Neural cell (in vitro differentiated cells): Measurements from ENCODE around the gene MYL7. TPM values are rescaled to one million over a fixed set of nuclear protein-coding genes. Genes with fewer than 3 reads are reported as not detected.

Experiments
- H2AFZ ChIP-seq: fragments of 200-600, 300-800 bp; sonication (generic), shearing (Covaris generic); 2 replicates; pipeline ENCODE4 v1.6.0; 2014; ENCODE audit warnings: low read depth, mild to moderate bottlenecking, antibody characterized with exemption, low read length, moderate library complexity
- H3F3A ChIP-seq: fragments of 200-600 bp; shearing (Covaris generic); 2 replicates; pipeline ENCODE4 v1.6.1; 2016; ENCODE audit warnings: mild to moderate bottlenecking, moderate library complexity, mixed read lengths, antibody characterized with exemption, low read length; ENCODE audit not compliant: insufficient read depth, poor library complexity, severe bottlenecking
- H3K27ac ChIP-seq: fragments of 200-600, 300-800 bp; sonication (generic), shearing (Covaris generic); 2 replicates; pipeline ENCODE4 v1.5.1; 2014; ENCODE audit warnings: mild to moderate bottlenecking, low read length, moderate library complexity
- H3K27me3 ChIP-seq: fragments of 300-800, 200-600 bp; sonication (generic), shearing (Covaris generic); 2 replicates; pipeline ENCODE4 v1.6.0; 2014; ENCODE audit warnings: mild to moderate bottlenecking, low read depth, low read length, moderate library complexity; ENCODE audit not compliant: insufficient read depth
- H3K36me3 ChIP-seq: fragments of 300-800, 200-600 bp; sonication (generic), shearing (Covaris generic); 2 replicates; pipeline ENCODE4 v1.5.1; 2014; ENCODE audit warnings: mild to moderate bottlenecking, antibody characterized with exemption, low read length, moderate library complexity; ENCODE audit not compliant: insufficient read depth
- H3K4me2 ChIP-seq: fragments of 300-800, 200-600 bp; sonication (generic), shearing (Covaris generic); 2 replicates; pipeline ENCODE4 v1.6.0; 2014; ENCODE audit warnings: mild to moderate bottlenecking, low read length
- H3K4me3 ChIP-seq: fragments of 300-800, 200-600 bp; sonication (generic), shearing (Covaris generic); 2 replicates; pipeline ENCODE4 v1.5.1; 2014; ENCODE audit warnings: mild to moderate bottlenecking, low read length, moderate library complexity
- H3K79me2 ChIP-seq: fragments of 200-600 bp; shearing (Covaris generic); replicated peaks from 2 replicates; pipeline ENCODE4 v1.6.0; 2014; ENCODE audit warnings: mild to moderate bottlenecking, low read length, moderate library complexity; ENCODE audit not compliant: insufficient read depth
- H3K9ac ChIP-seq: fragments of 300-800, 200-600 bp; sonication (generic), shearing (Covaris generic); 2 replicates; pipeline ENCODE4 v1.6.1; 2016; ENCODE audit warnings: mild to moderate bottlenecking, low read length, mixed read lengths
- H3K9me2 ChIP-seq: fragments of 200-600 bp; shearing (Covaris generic); 2 replicates; pipeline ENCODE4 v1.6.1; 2016; ENCODE audit warnings: mild to moderate bottlenecking, low read length, mixed read lengths; ENCODE audit not compliant: insufficient read depth
- H3K9me3 ChIP-seq: fragments of 200-600, 300-800 bp; sonication (generic), shearing (Covaris generic); 2 replicates; pipeline ENCODE4 v1.6.1; 2016; ENCODE audit warnings: mild to moderate bottlenecking, mixed run types, low read length, moderate library complexity, mixed read lengths
- H4K20me1 ChIP-seq: fragments of 200-600 bp; shearing (Covaris generic); 2 replicates; pipeline ENCODE4 v1.6.1; 2016; ENCODE audit warnings: mild to moderate bottlenecking, mixed run types; ENCODE audit not compliant: insufficient read depth
- CTCF ChIP-seq: fragments of 450-650 bp; IDR thresholded peaks from 2 replicates; pipeline ENCODE4 v1.5.1; 2014; ENCODE audit warnings: antibody characterized with exemption, mild to moderate bottlenecking, moderate library complexity; ENCODE audit not compliant: poor library complexity, severe bottlenecking
- EP300 ChIP-seq: fragments of 450-650 bp; conservative IDR thresholded peaks from 2 replicates; pipeline ENCODE4 v1.6.1; 2014; ENCODE audit warnings: antibody characterized with exemption, mild to moderate bottlenecking, moderate library complexity; ENCODE audit not compliant: poor library complexity, severe bottlenecking
- EZH2 ChIP-seq: fragments of 200-600, 300-800 bp; shearing (Covaris generic), sonication (generic); IDR thresholded peaks from 2 replicates; pipeline ENCODE4 v1.6.1; 2014; ENCODE audit warnings: antibody characterized with exemption, low read length, borderline replicate concordance, mild to moderate bottlenecking; ENCODE audit not compliant: insufficient read depth, poor library complexity, severe bottlenecking
- MXI1 ChIP-seq: fragments of 450-650 bp; conservative IDR thresholded peaks from 2 replicates; pipeline ENCODE4 v1.6.1; 2014; ENCODE audit warnings: antibody characterized with exemption, mild to moderate bottlenecking; ENCODE audit not compliant: poor library complexity, severe bottlenecking
- POLR2AphosphoS5 ChIP-seq: IDR thresholded peaks from 2 replicates; pipeline ENCODE4 v1.6.1; 2012
- RAD21 ChIP-seq: fragments of 450-650 bp; conservative IDR thresholded peaks from 2 replicates; pipeline ENCODE4 v1.6.1; 2014; ENCODE audit warnings: antibody characterized with exemption, mild to moderate bottlenecking, moderate library complexity
- SMC3 ChIP-seq: fragments of 450-650 bp; conservative IDR thresholded peaks from 2 replicates; pipeline ENCODE4 v1.6.1; 2014; ENCODE audit warnings: antibody characterized with exemption, mild to moderate bottlenecking, moderate library complexity; ENCODE audit not compliant: poor library complexity
- TAF1 ChIP-seq: IDR thresholded peaks from 2 replicates; pipeline ENCODE4 v1.6.1; 2012; ENCODE audit warnings: low read depth
- polyA plus RNA-seq: library from polyadenylated mRNA; depleted of rRNA; stranded (reverse); fragments of >200 nt; gene quantifications from 2 replicates; pipeline ENCODE4 v1.2.3, GENCODE V29; 2014
- TF ChIP-seq, protein P1 (sequence below): IDR thresholded peaks from 2 replicates; pipeline ENCODE4 v1.6.1; 2012; ENCODE audit warnings: borderline replicate concordance

The MYL7 gene
- polyA plus RNA-seq, 1 donor from 2014 or later = 0.76 TPM

GRCh38 chr7:44139311-44140010 is 1.7 kb downstream of the MYL7 start:
- Histone ChIP-seq H3K4me3 (no peak overlapping the region), H3K36me3 (no peaks in the 10 kb centered on the region), H3K9me2 (no peaks in the 10 kb centered on the region), H3K9me3 (no peaks in the 10 kb centered on the region), H3K9ac (no peak overlapping the region), H3F3A (no peaks in the 10 kb centered on the region), H3K27ac (no peak overlapping the region), H4K20me1 (no peaks in the 10 kb centered on the region), H3K79me2 (no peaks in the 10 kb centered on the region), H3K4me2 (no peak overlapping the region), H3K27me3 (no peaks in the 10 kb centered on the region), H2AFZ (no peak overlapping the region)
- TF ChIP-seq CTCF (no peak), POLR2AphosphoS5 (no peak), EP300 (no peak), MXI1 (no peak), EZH2 (no peak), RAD21 (no peak), TAF1 (no peak), SMC3 (no peak)
- TF ChIP-seq, protein P1, sequence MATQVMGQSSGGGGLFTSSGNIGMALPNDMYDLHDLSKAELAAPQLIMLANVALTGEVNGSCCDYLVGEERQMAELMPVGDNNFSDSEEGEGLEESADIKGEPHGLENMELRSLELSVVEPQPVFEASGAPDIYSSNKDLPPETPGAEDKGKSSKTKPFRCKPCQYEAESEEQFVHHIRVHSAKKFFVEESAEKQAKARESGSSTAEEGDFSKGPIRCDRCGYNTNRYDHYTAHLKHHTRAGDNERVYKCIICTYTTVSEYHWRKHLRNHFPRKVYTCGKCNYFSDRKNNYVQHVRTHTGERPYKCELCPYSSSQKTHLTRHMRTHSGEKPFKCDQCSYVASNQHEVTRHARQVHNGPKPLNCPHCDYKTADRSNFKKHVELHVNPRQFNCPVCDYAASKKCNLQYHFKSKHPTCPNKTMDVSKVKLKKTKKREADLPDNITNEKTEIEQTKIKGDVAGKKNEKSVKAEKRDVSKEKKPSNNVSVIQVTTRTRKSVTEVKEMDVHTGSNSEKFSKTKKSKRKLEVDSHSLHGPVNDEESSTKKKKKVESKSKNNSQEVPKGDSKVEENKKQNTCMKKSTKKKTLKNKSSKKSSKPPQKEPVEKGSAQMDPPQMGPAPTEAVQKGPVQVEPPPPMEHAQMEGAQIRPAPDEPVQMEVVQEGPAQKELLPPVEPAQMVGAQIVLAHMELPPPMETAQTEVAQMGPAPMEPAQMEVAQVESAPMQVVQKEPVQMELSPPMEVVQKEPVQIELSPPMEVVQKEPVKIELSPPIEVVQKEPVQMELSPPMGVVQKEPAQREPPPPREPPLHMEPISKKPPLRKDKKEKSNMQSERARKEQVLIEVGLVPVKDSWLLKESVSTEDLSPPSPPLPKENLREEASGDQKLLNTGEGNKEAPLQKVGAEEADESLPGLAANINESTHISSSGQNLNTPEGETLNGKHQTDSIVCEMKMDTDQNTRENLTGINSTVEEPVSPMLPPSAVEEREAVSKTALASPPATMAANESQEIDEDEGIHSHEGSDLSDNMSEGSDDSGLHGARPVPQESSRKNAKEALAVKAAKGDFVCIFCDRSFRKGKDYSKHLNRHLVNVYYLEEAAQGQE = no peak

DNA sequence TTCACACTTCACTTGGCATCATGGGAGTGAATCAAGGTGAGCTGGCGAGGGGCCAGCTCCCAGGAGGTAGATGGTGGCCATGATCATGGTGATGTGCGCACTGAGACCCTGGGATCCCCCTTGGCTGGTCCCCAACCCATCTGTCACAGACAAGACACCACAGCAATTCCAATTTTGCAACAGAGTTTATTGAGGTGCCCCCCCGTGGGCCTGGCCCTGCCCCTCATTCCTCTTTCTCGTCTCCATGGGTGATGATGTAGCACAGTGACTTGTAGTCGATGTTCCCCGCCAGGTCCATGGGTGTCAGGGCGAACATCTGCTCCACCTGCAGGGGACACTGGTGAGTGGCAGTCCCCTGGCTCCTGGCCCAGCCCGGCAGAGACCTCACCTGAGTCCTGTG is 2.4 kb downstream of the MYL7 start:
- TF ChIP-seq TAF1 = no peak
- no peak for TF ChIP-seq SMC3
- TF ChIP-seq, protein P1 = no peak
- TF ChIP-seq MXI1 = no peak
- no peak for TF ChIP-seq POLR2AphosphoS5
- TF ChIP-seq EP300 = no peak
- TF ChIP-seq CTCF = no peak
- TF ChIP-seq EZH2 = no peak
- no peak for TF ChIP-seq RAD21
- Histone ChIP-seq H3K4me2 (no peak overlapping the region), H3K9me2 (no peaks in the 10 kb centered on the region)

More for the DNA sequence above, 2.4 kb downstream of the MYL7 start:
- no peak overlapping the region for H2AFZ ChIP-seq
- no peaks in the 10 kb centered on the region for H3K27me3 ChIP-seq
- no peaks in the 10 kb centered on the region for H3K9me3 ChIP-seq
- no peaks in the 10 kb centered on the region for H3F3A ChIP-seq
- no peaks in the 10 kb centered on the region for H4K20me1 ChIP-seq
- no peaks in the 10 kb centered on the region for H3K79me2 ChIP-seq
- no peak overlapping the region for H3K9ac ChIP-seq
- no peak overlapping the region for H3K4me3 ChIP-seq
- H3K27ac ChIP-seq = no peak overlapping the region
- H3K36me3 ChIP-seq = no peaks in the 10 kb centered on the region
